Dedifferentiated amniotic fluid mesenchymal stem cell (primary cell): Measurements from ENCODE around the gene C1QTNF8.

Experiments used
- DNase-seq: peaks from one replicate; pipeline ENCODE4 v3.0.0-alpha.2; 2016; ENCODE audit errors: extremely low spot score

The C1QTNF8 gene

DNA sequence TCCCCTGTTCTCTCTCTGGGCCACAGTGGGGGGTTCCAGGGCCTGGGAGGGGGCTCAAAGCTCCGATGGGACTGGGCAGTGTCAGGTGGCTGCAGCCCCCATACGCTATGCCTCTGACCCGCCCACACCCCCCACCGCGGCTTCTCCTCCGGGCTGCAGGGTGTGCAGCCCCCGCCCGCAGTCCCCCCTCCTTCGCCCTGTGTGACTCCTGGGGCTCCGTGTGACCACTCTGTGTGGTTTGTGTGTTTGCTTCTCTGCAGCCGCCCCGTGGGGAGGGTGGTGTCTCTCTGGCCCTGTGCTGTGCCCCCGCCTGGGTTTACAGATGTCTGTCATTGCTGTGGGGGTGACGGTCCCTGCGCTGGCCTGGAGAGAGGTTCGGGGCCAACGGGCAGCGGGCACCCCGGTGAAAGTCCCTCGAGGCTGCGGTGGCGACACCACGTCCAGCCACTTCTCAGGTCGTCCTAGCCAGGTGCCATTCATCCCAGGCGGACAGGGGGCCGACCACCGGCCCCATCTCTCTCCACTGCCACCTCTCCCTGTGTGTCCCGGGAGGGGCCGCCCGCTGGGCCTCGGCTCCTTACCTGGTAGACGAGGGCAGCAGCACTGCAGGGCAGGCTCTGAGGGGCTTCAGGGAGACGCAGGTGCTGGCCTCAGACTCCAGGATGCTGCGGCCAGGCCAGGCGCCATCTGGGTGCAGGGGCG is 18.0 kb downstream of the C1QTNF8 start:
- no peak for DNase-seq

DNA sequence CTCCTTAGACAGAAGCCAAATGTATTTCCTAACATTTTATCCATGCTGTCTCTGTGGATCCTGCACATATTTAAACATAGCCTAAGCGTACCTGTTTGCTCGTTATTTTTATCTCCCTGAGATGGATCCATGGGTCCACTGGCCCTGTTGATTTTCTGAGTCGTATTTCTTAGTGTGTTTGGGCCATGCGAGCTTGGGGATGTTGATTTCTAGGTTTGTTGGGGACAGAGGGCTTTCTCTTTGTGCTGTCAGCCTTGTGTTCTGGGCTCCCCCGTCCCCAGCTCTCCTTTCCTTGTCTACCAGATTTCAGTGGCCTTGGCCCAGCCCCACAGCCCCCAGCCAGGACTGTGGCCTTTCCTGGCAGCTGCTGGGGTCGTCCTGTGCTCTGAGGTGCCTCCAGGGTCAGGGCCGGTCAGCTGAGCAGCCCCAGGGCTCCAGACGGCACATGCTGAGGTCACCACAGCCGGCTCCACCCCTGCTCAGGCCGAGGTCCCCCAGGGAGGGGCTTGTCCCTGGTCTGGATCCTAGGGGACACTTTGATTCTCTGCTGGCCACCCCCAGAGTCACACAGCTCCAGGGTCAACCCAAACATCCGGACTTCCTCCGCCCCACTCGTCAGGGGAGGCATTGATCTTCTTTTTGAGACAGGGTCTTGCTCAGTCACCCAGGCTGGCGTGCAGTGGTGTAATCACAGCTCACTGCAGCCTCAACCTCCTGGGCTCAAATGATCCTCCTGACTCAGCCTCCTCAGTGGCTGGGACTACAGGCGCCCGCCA is 19.1 kb downstream of the C1QTNF8 start:
- DNase-seq = no peak

DNA sequence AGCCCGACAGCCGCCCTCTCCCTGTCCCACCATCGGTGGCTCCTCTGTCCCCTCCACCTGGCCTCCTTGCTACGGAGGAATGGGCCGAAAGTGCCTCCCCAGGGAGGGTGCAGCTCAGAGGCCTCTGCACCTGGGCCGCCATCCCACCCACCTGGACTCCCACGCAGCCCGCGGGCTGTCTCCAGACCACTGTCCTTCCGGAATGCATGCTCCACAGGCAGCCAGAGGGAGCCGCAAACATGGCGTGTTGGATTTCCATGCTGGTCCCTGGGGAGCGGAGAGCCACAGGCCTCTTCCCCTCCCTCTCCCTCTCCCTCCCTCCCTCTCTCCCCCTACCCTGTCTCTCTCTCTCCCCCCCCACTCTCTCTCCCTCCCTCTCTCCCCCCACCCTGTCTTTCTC is 20.5 kb downstream of the C1QTNF8 start:
- no peak for DNase-seq

DNA sequence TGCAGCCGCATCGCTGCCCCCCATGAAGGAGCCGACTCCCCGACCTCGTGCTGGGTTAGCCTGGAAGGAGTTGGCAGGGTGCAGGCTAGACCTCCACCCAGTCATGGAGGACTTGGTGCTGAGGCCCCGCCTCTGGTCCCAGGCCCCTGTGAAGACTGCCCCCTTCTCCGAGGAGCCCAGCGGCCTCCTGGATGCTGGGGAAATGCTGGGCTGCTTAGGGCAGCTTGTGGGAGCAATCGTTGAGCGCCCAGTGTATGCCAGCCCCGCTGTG is 21.7 kb downstream of the C1QTNF8 start:
- no peak for DNase-seq

DNA sequence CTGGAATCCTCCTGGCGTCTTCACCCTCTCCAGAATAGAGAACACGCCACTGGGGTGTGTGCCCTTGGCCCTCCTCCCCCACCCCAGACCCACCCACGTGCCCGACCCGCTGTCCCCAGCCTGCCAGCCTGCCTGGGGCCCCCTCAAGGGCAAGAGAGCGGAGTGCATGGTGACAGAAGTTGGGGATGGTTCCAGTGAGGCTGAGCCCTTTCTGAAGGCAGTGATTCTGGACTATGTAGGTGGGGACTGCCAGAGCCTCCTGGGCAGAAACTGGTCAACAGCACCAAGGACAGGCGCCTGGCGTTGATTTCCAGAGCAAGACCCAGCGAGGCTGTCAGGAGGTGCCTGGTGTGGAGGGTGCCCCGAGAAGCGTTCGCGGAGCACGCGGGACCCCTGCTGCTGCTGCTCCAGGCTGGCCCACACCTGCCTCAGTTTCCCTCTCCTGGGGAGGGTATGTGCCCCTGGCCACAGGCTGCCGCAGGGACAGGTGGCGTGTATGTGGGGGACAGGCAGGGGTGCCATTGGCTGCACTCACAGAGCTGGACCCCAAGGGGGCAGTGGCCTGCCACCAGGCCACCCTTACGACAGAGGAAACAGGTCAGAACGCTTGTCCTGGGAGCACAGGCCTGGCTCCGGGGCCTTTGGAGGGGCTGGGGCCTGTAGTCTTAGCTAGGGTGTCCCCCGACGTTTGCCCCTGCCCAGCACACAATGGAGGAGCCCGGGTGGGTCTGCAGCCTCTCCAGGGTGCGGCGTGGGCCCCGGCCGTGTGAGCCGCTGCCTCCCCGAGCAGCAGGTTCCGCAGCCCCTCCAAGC is 22.3 kb downstream of the C1QTNF8 start:
- no peak for DNase-seq

DNA sequence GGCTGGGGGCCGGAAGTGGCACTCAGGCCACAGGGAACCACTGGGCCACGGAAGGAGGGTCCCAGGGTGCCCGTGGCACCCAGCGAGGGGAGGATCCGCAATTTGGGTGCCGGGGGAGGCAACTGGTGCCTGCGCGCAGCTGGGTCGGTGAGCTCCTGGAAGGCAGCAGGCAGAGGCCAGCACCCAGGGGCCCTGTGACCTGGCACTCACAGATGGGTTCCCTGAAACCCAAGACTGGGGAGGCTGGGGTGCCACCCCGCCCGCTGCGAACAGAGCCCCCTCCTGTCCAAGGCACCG is 22.8 kb downstream of the C1QTNF8 start:
- no peak for DNase-seq

DNA sequence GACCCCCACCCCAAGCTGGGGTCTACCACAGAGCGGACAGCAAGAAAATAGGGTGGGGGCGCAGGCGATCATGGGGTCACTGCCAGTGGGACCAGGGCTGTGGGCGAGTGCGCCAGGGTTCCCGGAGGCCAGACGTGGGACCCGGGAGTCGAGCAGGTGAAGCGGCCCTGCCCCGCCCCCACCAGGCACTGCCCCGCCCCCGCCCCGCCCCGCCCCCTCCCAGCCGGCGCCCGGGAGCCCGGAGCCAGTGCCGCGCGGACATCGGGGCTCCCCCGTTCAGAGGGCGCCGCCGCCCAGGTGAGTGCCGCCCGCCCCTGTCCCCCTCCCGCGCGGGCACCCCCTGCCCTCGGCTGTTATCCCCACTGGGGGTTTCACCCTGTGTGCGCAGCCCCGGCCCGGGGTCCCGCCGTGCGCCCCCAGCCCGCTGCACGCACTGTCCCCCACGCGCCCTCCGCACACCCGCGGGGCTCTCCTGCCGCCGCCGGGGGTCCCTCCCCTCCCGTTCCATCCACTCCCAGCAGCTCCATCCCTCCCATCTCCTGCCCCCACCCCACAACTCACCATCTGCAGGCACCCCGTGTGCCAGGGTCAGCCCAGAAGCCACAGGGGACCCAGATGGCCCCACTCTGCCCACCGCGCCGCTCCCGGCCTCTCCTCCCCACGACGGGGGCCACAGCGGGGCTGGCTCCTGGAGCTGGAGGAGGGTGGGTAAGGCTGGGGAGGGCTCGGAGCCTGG is 23.4 kb downstream of the C1QTNF8 start, which contains the start of gene SSTR5:
SSTR5 (plus strand) TSS at position 222 of the 736 bp plus-strand sequence. CDS start 6,122 bp downstream, outside the sequence.
- no peak for DNase-seq

DNA sequence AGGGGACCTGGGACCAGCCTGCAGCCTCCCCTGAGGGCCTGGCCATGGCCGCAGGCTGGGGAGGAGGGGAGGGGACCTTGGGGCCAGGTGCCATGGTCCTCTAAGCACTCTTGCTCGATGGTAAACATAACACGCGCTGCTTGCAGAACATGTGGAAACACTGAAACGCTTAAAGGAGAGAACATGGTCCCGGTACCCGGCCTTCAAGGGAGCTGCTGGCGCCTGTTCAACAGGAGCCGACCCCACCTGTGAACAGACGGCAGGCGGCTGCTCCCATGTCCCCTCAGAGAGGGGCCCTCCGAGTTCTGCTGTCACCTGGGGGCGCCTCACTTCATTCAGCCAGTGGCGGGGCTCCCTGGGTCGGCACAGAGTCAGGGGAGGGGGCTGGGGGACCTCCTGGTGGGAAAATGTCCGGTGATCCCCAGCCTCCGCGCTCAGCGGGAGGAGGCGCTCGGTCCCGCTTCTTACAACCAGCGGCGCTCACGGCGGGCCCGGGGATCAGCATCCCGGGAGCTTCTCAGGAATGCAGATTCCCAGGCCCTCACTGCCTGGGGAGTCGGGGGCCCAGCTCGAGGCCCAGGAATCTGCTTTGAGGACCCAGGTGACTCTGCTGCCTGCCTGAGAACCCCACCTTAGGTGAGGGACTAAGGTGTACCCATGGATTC is 24.4 kb downstream of the C1QTNF8 start:
- DNase-seq = no peak

DNA sequence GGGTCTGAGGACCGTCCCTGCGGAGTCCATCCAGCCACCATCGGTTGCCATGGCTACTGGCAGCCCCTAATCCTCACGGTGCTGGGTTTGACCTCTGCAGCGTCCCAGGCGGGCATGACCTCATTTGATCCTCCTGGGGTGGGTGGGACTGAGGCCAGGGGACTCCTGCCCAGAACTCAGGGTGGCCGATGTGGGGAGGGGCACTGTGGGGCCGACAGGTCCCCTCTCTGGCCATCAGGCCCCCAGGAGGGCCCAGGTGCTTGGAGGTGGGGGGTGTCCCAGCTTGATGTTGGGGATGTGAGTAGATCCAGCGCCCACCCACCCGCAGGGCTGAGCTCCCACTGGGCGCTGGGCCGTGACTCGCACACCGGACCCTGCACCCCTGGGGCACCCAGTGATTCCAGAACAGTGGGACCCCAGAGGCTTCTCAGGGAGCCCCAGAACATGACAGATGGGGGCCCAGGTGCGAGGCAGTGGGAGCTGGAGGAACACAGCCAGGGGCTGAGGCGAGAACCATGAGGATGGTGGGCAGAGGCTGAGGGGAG is 25.1 kb downstream of the C1QTNF8 start:
- no peak for DNase-seq

DNA sequence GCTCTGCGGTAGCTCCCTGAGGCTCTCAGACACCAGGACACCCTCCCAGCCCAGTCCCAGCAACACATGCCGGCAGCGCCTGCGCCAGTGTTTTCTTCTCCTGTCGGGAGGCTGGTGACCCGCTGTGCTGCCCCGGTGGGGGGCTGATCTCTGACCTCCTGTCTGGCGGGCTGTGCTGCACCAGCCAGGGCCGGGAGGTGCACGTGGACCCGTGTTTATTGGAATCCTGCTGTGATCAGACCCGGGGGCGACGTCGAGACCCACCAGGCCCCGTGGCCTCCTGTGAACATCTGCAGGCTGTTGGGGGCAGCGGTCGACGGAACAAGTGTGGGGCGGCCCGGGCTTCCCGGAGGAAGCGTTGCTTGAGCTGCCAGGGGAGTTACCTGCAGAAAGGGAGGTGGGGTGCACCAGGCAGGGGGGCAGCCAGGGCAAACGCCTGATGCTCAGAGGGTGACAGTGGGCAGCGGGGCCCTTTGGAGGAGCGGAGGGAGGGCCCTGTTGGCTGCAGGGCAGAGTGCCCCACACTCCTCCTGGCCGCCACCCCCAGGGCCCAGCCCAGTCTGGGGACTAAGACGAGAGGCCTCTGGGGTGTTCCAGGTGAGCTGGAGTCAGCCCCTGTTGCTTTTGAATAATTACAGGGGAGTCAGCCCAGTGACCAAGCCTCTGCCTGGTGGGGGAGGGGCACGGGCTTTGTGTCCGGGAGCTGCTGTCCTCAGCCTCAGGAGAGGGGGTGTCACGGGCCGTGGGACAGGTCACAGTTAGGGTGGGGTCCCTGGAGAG is 25.8 kb downstream of the C1QTNF8 start:
- no peak for DNase-seq

DNA sequence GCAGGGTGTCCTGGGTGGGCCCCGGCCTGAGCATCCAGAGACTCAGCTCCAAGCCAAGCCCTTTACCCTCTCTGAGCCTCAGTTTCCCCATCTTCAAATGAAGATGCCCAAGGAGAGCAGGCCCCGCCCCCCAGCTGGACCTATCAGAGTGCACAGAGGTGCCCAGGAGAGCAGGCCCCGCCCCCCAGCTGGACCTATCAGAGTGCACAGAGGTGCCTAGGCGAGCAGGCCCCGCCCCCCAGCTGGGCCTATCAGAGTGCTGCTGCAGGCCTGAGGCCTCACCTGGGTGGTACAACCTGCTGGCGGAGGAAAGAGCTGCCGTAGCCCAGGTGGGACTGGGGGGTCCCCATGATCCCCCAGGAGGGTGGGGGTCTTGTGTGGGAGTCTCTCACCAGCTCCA is 26.9 kb downstream of the C1QTNF8 start:
- DNase-seq = no peak

DNA sequence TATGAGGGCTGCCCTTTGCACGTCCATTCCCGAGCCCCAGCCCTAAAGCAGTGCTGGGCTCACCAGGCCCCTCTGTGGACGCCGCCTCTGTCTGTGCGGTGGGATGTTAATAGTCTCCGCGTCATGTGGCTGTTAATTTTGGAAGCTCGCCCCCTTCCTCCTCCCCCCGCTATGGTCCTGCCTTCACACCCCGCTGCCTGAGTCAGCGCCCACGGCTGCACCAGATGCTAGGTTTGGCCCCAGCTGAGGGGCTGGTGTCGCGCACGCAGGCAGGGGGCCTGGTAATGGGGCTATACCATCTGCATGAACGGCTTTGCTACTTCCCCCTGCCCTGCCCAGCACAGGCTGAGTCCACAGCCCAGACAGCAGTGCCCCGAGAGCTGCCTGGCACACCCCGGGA is 27.6 kb downstream of the C1QTNF8 start:
- no peak for DNase-seq

DNA sequence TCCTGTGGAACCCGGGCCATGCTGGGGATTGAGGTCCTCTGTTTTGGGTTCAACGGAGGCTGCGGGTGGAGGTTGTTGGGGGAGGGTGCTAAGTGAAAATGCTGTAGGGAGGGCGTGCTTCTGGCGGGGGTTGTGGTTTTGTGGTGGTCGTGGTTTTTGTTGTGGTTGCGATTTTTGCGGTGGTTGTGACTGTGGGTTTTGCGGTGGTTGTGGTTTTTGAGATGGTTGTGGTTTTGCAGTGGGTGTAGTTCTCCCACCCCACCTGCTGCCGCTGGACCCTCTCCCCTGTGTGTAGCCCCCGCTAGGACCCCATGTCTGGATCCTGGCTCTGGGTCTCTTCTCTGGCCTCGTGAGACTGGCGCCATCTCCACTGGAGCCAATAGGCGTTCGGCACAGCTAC is 28.4 kb downstream of the C1QTNF8 start:
- DNase-seq = no peak

DNA sequence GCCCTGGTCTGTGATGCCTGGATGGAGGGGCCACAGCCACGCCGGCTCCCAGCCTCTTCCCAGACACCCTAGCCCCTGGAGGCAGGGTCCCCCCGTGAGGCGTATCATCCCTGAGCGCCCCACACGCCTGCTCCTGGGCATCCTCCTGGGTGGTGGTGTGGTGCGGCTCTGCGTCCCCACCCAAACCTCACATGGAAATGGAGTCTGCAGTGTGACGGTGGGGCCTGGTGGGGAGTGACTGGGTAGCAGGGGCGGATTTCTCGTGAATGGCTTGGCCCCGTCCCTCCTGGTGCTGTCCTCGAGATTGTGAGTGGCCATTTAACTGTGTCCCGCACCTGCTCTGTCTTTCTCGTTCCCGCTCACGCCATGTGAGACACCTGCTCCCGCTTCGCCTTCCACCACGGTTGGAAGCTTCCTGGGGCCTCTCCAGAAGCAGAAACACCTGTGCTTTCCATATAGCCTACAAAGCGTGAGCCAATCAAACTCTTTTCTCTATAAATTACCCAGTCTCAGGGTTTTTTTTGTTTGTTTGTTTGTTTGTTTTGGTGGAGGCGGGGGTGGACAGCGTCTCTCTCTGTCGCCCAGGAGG is 29.4 kb downstream of the C1QTNF8 start:
- no peak for DNase-seq

DNA sequence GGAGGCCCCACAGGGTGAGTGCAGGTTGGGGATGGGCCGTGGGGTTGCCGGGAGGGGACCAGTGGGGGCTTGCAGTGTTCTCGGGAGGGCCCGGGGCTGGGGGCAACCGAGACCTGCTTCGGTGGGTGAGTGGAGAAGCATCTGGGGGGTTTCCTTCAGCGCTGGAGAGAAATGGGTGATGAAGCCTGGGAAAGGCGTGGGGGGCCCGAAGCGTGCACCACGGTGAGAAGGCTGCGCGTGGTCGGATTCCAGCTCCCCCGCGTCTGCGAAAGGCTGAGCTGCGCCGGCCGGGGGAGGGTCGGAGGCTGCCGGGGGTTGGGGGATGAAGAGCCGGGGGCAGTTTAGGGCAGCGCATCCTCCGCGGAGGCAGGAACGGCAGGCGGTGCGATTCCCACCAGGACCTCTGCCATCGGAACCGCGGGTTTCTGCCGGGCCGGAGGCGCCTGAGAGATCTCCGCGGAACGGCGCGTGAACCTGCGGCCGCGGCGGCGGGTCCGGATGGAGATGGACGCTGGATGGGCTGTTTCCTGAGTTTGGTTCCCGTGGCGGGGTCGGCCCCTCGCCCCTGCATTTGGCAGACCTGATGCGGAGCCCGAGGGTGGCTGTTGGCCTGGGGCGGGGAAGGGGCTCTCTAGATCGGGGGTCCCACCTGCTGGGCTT is 30.4 kb downstream of the C1QTNF8 start:
- DNase-seq = no peak

DNA sequence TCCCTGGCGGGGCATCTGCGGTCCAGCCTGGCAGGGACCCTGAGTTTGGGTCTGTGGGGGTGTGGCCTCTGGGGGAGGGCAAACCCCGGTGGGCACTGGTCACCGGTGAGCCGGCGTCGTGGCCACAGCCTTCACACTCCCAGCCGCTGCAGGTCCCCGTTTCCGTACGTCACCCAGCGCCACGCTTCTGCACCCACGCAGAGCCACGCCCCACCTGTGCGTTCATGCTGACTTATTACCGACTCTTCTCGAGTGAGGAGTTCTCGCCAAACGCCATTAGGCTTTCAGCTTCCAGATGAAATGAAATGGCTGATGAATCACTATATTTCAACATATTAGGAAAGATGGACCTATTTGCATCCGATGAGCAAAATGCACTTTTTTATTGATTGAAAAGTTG is 32.3 kb downstream of the C1QTNF8 start:
- no peak for DNase-seq

DNA sequence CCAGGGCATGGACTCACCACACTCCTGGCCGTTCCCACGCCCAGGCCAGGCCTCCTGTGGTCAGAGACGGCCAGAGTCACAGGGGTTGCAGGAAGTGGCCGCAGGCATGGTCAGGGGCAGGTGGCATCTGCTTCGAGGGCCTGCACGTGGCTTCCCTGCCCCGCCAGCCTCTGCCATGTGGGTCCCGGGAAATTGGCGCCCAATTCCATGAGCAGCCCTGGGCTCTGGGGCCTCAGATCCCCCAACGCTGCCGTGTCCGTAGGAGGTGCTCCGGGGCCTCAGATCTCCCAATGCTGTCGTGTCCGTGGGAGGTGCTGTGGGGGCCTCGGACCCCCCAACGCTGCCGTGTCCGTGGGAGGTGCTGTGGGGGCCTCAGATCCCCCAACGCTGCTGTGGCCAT is 33.1 kb downstream of the C1QTNF8 start:
- DNase-seq = no peak

DNA sequence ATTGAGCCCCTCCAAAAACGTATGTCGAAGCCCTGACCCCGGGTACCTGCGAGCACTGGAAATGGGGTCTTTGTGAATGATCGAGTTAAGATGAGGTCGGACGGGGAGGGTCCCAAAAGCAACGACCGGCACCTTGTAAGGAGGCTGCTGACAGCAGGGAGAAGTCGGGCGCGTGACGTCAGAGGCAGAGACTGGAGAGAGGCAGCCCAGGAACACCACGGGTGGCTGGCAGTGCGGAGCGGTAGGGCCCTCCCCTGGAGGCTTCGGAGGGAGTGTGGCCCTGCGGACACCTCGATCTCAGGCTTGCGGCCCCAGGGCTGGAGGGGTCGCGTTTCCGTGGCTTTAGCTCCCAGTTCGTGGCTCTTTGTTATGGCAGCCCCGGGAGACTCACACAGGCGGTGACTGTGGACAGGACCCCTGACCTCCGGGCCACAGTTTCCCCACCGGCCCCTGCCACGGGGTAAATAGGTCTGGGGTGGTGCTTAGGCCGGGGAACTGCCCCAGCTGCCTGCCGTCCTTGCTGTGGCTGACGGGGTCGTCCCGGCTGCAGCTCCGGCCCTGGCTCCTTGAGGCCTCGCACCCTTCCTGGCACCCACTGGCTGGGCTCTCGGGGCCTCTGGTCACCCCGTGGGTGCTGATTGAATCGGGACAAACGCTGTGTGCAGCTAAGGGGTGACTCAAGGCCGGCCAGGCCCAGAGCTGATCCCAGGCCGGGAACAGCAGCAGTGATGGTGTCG is 34.1 kb downstream of the C1QTNF8 start:
- DNase-seq = no peak
